Measurements from ENCODE around the gene EPB41L4B. TPM values are rescaled to one million over a fixed set of nuclear protein-coding genes. Genes with fewer than 3 reads are reported as not detected.

Gene EPB41L4B
- total RNA-seq, 1 donor from 2014 or later: 4.7 TPM

DNA sequence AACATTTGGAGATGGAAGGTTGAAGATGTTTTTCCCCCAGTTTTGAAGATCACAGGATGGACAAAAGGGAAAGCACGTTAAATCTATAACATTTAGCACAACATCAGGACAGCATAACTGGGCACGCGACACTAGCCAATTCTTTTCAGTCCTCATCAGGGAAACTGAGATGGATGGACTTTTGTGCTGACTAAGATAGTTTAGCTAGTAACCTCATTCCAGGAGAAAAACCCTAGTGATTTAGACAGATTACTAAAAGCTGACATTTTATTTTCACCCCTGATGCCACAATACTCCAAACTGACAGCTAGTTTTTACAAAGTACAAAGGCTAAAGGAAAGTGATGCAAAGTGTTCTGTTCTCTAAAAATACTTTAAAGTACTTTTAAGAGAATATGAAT, 53.3 kb downstream of the EPB41L4B start:
- Histone ChIP-seq H3K27ac (no peak overlapping the region), H3K36me3 (no peaks in the 10 kb centered on the region), H3K9me3 (no peaks in the 10 kb centered on the region), H3K4me1 (no peaks in the 10 kb centered on the region), H3K27me3 (no peaks in the 10 kb centered on the region), H3K4me3 (no peak overlapping the region)
- intact Hi-C loops (cut with DNase I): no loop called here
- no peak for TF ChIP-seq POLR2AphosphoS5 (IDR thresholded peaks at IDR 0.05; ENCODE audit: insufficient read depth in 1 of 2, low read depth in 1 of 2)
- TF ChIP-seq, protein P1, sequence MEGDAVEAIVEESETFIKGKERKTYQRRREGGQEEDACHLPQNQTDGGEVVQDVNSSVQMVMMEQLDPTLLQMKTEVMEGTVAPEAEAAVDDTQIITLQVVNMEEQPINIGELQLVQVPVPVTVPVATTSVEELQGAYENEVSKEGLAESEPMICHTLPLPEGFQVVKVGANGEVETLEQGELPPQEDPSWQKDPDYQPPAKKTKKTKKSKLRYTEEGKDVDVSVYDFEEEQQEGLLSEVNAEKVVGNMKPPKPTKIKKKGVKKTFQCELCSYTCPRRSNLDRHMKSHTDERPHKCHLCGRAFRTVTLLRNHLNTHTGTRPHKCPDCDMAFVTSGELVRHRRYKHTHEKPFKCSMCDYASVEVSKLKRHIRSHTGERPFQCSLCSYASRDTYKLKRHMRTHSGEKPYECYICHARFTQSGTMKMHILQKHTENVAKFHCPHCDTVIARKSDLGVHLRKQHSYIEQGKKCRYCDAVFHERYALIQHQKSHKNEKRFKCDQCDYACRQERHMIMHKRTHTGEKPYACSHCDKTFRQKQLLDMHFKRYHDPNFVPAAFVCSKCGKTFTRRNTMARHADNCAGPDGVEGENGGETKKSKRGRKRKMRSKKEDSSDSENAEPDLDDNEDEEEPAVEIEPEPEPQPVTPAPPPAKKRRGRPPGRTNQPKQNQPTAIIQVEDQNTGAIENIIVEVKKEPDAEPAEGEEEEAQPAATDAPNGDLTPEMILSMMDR (IDR thresholded peaks at IDR 0.05): no peak
- TF ChIP-seq POLR2A (IDR thresholded peaks at IDR 0.05): no peak
- no peak for DNase-seq (ENCODE audit: extremely low spot score in 2 of 2)

DNA sequence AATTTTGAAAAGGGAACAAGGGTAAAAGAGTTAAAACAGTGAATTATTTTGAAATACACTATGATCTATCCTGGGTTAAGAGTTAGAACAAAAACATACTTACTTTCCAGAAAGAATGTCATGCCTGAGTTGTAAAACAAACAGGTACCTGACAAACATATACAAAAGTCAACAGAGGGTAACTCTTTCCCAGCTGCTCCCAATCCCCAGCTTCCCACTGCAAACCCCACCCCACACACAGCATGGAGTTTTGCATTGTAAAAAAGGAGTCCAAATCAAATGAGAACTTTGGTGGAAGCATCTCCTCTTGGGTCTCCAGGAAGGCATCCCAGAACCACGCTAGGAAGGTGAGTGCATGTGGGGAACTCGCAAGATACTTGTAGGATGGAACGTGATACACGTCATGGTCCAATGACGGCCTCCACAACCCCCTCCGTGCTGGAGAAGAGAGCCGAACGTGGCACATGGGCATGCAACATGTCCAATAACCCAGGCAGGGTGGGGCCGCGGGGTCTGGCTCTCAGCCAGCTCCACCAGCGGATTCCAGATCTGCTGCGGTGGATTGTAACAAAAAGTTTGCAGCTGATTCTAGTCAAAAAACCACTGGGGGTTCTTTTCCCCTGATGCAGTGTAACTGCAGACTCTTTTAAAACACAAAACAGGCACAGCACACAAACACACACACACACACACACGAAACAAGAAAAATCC, 55.8 kb downstream of the EPB41L4B start:
- TF ChIP-seq POLR2A (IDR thresholded peaks at IDR 0.05) (no peak), POLR2AphosphoS5 (IDR thresholded peaks at IDR 0.05; ENCODE audit: insufficient read depth in 1 of 2, low read depth in 1 of 2) (no peak)
- TF ChIP-seq, protein P1 (IDR thresholded peaks at IDR 0.05): no peak
- no peak for DNase-seq (ENCODE audit: extremely low spot score in 2 of 2)
- Histone ChIP-seq H3K36me3 (no peaks in the 10 kb centered on the region), H3K9me3 (no peaks in the 10 kb centered on the region), H3K4me3 (no peak overlapping the region), H3K27ac (no peak overlapping the region), H3K4me1 (no peaks in the 10 kb centered on the region), H3K27me3 (no peaks in the 10 kb centered on the region)
- intact Hi-C loops (cut with DNase I): no loop called here

DNA sequence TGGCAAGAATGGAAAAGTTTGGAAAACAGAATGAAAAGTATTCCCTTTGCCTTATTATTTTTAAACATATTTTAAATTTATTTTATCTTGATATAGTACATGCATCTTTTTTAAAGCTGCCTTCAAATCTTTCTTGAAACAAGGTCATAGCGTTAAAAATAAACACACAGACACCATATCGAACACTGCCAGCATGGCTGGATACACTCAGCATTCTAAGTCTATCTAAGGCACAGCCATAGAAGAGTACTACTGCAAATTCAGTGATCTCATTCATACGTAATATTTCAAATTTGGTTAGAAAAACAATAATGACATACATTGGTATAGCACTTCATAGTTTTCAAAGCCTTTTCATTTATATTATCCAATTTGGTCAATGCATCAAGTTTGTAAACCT, 57.5 kb downstream of the EPB41L4B start:
- TF ChIP-seq POLR2A (IDR thresholded peaks at IDR 0.05) (no peak), POLR2AphosphoS5 (IDR thresholded peaks at IDR 0.05; ENCODE audit: insufficient read depth in 1 of 2, low read depth in 1 of 2) (no peak)
- TF ChIP-seq, protein P1 (IDR thresholded peaks at IDR 0.05): no peak
- Histone ChIP-seq H3K27me3 (no peaks in the 10 kb centered on the region), H3K27ac (no peak overlapping the region), H3K4me3 (no peak overlapping the region), H3K36me3 (no peaks in the 10 kb centered on the region), H3K9me3 (no peaks in the 10 kb centered on the region), H3K4me1 (no peaks in the 10 kb centered on the region)
- DNase-seq (ENCODE audit: extremely low spot score in 2 of 2): no peak
- intact Hi-C loops (cut with DNase I): no loop called here

DNA sequence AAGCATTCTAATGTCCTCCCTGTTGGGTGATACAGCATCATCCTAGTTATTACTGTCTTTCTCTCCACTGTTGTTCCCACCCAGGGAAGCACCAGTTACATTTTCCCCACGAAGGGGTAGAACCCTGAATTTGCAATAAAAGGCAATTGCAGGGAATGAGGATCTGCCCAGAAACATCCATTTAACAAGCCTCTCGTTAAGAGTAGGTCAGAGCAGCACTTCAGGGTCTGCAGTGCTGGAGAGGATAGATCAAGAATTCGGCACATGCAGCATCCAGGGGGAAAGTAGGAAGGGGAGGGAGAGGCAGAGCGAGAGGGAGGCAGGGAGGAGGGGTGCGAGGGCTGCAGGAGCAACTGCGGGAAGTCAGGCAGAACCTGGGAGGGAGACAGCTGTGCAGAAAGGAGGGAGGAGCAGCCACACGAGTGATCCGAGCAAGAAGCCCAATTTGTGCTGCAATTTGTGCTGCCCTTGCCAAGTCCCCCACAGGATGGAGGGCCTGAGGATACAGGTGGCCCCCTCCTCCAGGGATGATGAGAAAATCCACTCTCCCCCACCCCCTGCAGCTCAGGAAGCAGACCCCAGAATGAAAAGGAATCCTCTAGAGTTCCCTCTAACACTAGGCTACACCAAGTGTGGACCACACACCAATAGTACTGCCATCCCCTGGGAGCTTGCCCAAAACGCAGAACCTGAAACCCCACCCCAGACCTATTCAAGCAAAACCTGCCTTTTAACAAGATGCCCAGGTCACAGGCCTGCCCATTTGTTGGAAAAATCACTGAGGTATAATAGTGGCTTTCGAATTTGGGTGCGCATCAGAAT, 62.2 kb downstream of the EPB41L4B start:
- Histone ChIP-seq H3K9me3 (no peaks in the 10 kb centered on the region), H3K4me1 (no peaks in the 10 kb centered on the region), H3K27me3 (no peaks in the 10 kb centered on the region), H3K27ac (no peak overlapping the region), H3K4me3 (no peak overlapping the region), H3K36me3 (no peaks in the 10 kb centered on the region)
- intact Hi-C loops (cut with DNase I): no loop called here
- TF ChIP-seq, protein P1 (IDR thresholded peaks at IDR 0.05): no peak
- TF ChIP-seq POLR2AphosphoS5 (IDR thresholded peaks at IDR 0.05; ENCODE audit: insufficient read depth in 1 of 2, low read depth in 1 of 2): no peak
- no peak for TF ChIP-seq POLR2A (IDR thresholded peaks at IDR 0.05)
- no peak for DNase-seq (ENCODE audit: extremely low spot score in 2 of 2)

DNA sequence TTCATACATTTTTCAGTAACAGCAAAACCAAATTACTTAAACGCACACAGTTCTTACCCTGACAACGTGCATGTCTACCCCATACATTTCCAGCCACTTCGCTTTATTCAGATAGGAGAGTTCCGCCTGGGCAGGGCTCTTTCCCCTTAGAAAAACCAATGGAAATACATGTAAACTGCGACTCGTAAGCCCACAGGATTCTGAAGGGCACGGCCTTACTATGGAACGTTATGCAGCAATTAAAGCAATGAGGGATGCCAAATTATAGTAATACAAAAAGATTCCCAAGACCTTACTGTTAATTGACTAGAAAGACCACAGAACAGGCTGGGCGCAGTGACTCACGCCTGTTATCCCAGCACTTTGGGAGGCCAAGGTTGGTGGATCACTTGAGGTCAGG, 64.5 kb downstream of the EPB41L4B start:
- no peaks in the 10 kb centered on the region for H3K4me1 ChIP-seq
- no peak overlapping the region for H3K4me3 ChIP-seq
- no peaks in the 10 kb centered on the region for H3K27me3 ChIP-seq
- TF ChIP-seq, protein P1 (IDR thresholded peaks at IDR 0.05): no peak
- TF ChIP-seq POLR2A (IDR thresholded peaks at IDR 0.05) (no peak), POLR2AphosphoS5 (IDR thresholded peaks at IDR 0.05; ENCODE audit: insufficient read depth in 1 of 2, low read depth in 1 of 2) (no peak)
- intact Hi-C loops (cut with DNase I): no loop called here
- no peak for DNase-seq (ENCODE audit: extremely low spot score in 2 of 2)
- no peaks in the 10 kb centered on the region for H3K36me3 ChIP-seq
- no peaks in the 10 kb centered on the region for H3K9me3 ChIP-seq
- no peak overlapping the region for H3K27ac ChIP-seq
